Measurements from ENCODE around the gene PPP6R2. TPM values are rescaled to one million over a fixed set of nuclear protein-coding genes. Genes with fewer than 3 reads are reported as not detected.

PPP6R2 gene, protein sequence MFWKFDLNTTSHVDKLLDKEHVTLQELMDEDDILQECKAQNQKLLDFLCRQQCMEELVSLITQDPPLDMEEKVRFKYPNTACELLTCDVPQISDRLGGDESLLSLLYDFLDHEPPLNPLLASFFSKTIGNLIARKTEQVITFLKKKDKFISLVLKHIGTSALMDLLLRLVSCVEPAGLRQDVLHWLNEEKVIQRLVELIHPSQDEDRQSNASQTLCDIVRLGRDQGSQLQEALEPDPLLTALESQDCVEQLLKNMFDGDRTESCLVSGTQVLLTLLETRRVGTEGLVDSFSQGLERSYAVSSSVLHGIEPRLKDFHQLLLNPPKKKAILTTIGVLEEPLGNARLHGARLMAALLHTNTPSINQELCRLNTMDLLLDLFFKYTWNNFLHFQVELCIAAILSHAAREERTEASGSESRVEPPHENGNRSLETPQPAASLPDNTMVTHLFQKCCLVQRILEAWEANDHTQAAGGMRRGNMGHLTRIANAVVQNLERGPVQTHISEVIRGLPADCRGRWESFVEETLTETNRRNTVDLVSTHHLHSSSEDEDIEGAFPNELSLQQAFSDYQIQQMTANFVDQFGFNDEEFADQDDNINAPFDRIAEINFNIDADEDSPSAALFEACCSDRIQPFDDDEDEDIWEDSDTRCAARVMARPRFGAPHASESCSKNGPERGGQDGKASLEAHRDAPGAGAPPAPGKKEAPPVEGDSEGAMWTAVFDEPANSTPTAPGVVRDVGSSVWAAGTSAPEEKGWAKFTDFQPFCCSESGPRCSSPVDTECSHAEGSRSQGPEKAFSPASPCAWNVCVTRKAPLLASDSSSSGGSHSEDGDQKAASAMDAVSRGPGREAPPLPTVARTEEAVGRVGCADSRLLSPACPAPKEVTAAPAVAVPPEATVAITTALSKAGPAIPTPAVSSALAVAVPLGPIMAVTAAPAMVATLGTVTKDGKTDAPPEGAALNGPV
- 46.4 and 54.6 TPM in 2 replicates for total RNA-seq
- 38.6 and 41.2 TPM in 2 replicates for polyA plus RNA-seq
- 29.4 and 36.5 TPM in 2 replicates for polyA plus RNA-seq (2011; cell fraction: cytosol; rRNA removed)
- polyA plus RNA-seq (2011; cell fraction: nucleus; rRNA removed), result 135 and 137 TPM in 2 replicates
- 27.9 and 28.3 TPM in 2 replicates for polyA plus RNA-seq (2012)
- polyA minus RNA-seq, result 45.8 and 51.7 TPM in 2 replicates
- 10.1 TPM for polyA minus RNA-seq (2011; cell fraction: cytosol; rRNA and poly(A)+ RNA removed)
- 34.2 and 57.9 TPM in 2 replicates for polyA minus RNA-seq (2011; cell fraction: nucleus; rRNA and poly(A)+ RNA removed)
- percentile 68 among the genes with signal in this experiment for Bru-seq, nascent RNA
- BruChase-seq, experiment 1, labeled RNA remaining after a 6-hour chase, result percentile 82 among the genes with signal in this experiment
- percentile 75 among the genes with signal in this experiment for BruChase-seq, experiment 2, labeled RNA remaining after a 2-hour chase
- long read RNA-seq, full-length matches to known transcripts, result 31 of 74 reads
- long read RNA-seq, partial matches to known transcripts, result 10 of 74 reads
- long read RNA-seq, other reads (novel, unspliced or antisense), result 33 of 74 reads

DNA sequence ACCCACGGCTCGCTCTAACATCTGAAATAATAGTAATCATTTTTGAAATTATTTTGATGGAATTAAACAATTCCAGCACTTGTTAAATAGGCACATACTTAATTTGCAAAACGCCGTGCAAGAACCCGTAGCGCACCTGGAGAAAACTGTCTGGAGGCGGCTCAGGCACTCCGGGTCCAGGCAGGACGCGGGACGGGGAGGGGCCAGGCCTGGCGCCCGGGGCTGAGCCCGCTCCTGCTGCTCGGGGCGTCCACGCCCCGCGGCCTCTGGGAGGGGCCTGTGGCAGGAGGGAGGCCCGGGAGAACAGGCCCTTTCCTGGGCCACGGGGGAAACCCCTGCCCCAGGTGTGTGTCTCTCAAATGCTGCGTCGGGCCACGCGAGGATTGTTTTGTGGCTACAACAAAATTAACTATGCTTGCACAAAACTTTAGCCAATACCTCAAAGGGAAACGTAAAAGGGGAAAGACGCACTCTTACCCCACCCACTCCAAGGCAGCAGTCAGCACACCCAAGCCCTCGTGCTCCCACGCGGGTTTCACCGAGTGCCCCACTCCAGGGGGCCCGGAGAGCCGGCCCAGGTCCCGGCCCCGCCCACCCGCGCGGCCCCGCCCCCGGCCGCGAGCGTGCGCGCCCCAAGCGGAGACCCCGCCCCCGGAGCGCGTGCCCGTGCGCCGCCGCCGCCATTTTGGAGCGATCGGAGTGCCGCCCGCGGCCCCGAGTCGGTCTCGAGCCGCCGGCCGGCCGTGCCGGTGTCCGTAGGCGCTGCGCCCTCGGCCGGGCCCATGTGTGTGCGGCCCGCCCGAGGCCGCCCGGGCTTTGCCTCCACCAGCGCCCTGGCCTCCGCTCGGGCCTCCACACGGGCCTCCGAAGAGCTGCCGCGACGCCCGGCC lies at the start of gene PPP6R2:
Gene PPP6R2, plus strand, starts transcription at position 677 of the 890 bp plus-strand sequence. CDS start 50,582 bp downstream, outside the sequence.
- intact Hi-C loops (cut with micrococcal nuclease) (loop anchor here (1.0 to 5.0 kb wide), 7 partner anchors 16 to 194 kb away; partner anchors contain the start of genes DENND6B, MAPK11 and PLXNB2), dilution Hi-C loops (cut with MboI; ENCODE audit: extremely low pct_ligation_motif_present, low sequenced_read_pairs) (no loop called here)
- ChIA-PET CTCF (interaction anchor here (1.0 to 2.7 kb wide), 12 partner anchors 10 to 106 kb away, joined by 3 to 60 read pairs (median 10); partner anchors contain the start of genes HDAC10, MAPK12 and PLXNB2), POLR2A (no interaction called here)
- Histone ChIP-seq H3K4me3 (replicated peaks in 1 of 3; ENCODE audit: insufficient read depth in 1 of 3, low read depth in 1 of 3, low read length in 3 of 3) (peak within 1 kb of the TSS; percentile 71 to 73 (median 71)), H3K9me3 (replicated peaks; ENCODE audit: control insufficient read depth, insufficient read depth, low read length) (no peaks in the 10 kb centered on the region), H3K79me2 (ENCODE audit: control insufficient read depth, insufficient read depth, low read length) (peaks cover 19% of the 10 kb centered on the region), H4K20me1 (replicated peaks; ENCODE audit: control insufficient read depth, extremely low read depth, insufficient read depth, low read length) (no peaks in the 10 kb centered on the region), H3K4me1 (ENCODE audit: control insufficient read depth, extremely low read depth, insufficient read depth, low read length) (peaks cover 5% of the 10 kb centered on the region), H3K27me3 (ENCODE audit: control insufficient read depth in 2 of 2, insufficient read depth in 2 of 2, low read length in 2 of 2) (no peaks in the 10 kb centered on the region), H3K36me3 (ENCODE audit: control insufficient read depth in 2 of 2, extremely low read depth in 1 of 2, insufficient read depth in 2 of 2, low read length in 2 of 2) (no peaks in the 10 kb centered on the region), H3K4me2 (ENCODE audit: insufficient read depth, low read length) (peak within 1 kb of the TSS; percentile 95), H3K9ac (replicated peaks; ENCODE audit: extremely low read depth, insufficient read depth, low read length) (peak within 1 kb of the TSS; percentile 65), H2AFZ (ENCODE audit: low read depth, low read length) (peak within 1 kb of the TSS; percentile 93), H3K27ac (ENCODE audit: insufficient read depth, low read depth, low read length) (peak within 1 kb of the TSS; percentile 30), H3K9me1 (replicated peaks; ENCODE audit: control insufficient read depth, extremely low read depth, insufficient read depth, low read length) (no peaks in the 10 kb centered on the region)
- FAIRE-seq, result peak; percentile 72
- no TSS peak for BruUV-seq (replicated peaks)
- DNase-seq (ENCODE audit: low read depth, low spot score), result peak; percentile 44
- TF ChIP-seq POLR2AphosphoS5 (IDR thresholded peaks at IDR 0.05; ENCODE audit: insufficient read depth, low read depth, low read length), result peak; percentile 86
- TF ChIP-seq, protein P1, sequence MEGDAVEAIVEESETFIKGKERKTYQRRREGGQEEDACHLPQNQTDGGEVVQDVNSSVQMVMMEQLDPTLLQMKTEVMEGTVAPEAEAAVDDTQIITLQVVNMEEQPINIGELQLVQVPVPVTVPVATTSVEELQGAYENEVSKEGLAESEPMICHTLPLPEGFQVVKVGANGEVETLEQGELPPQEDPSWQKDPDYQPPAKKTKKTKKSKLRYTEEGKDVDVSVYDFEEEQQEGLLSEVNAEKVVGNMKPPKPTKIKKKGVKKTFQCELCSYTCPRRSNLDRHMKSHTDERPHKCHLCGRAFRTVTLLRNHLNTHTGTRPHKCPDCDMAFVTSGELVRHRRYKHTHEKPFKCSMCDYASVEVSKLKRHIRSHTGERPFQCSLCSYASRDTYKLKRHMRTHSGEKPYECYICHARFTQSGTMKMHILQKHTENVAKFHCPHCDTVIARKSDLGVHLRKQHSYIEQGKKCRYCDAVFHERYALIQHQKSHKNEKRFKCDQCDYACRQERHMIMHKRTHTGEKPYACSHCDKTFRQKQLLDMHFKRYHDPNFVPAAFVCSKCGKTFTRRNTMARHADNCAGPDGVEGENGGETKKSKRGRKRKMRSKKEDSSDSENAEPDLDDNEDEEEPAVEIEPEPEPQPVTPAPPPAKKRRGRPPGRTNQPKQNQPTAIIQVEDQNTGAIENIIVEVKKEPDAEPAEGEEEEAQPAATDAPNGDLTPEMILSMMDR (IDR thresholded peaks at IDR 0.05; ENCODE audit: extremely low read depth in 1 of 2, insufficient read depth in 1 of 2, low read depth in 1 of 2, low read length in 2 of 2), result no peak
- TF ChIP-seq POLR2A (IDR thresholded peaks at IDR 0.05; ENCODE audit: low read depth, low read length), result peak; percentile 86
